Tibial artery (tissue), 4 donors: ENCODE measurements around the gene UTP25.

Source experiments
- DNase-seq, 2 donors: peaks; one replicate each; pipeline ENCODE4 v3.0.0-alpha.2; 2019
- H3K27ac ChIP-seq, 2 donors: fragments of 200-600 bp; sonication (generic) in 1 of 2; 1 replicate in 1 of 2; 2 replicates in 1 of 2; pipeline ENCODE4 v1.5.1; 2018 to 2019; ENCODE audit warnings: mild to moderate bottlenecking in 1 of 2
- H3K27me3 ChIP-seq, 2 donors: fragments of 200-600 bp; sonication (generic) in 1 of 2; one replicate each; pipeline versions ENCODE4 v1.5.1 to v1.6.0; 2016 to 2019
- H3K36me3 ChIP-seq, 3 donors: fragments of 200-600 bp; sonication (generic) in 2 of 3; one replicate each; pipeline ENCODE4 v1.5.1; 2016 to 2019; ENCODE audit warnings: mild to moderate bottlenecking in 2 of 3
- H3K4me1 ChIP-seq, 4 donors: fragments of 200-600 bp; sonication (generic) in 2 of 4; 1 replicate in 3 of 4; 2 replicates in 1 of 4; pipeline ENCODE4 v1.5.1; 2016 to 2019
- H3K4me3 ChIP-seq, 2 donors: fragments of 200-600 bp; sonication (generic) in 1 of 2; 1 replicate in 1 of 2; 2 replicates in 1 of 2; pipeline ENCODE4 v1.5.1; 2018 to 2019; ENCODE audit warnings: mild to moderate bottlenecking in 2 of 2
- H3K9me3 ChIP-seq, 3 donors: fragments of 200-600 bp; sonication (generic) in 1 of 3; one replicate each; pipeline ENCODE4 v1.5.1; 2016 to 2019
- intact Hi-C: fragments of 100-400 bp; cut with DNase I; formaldehyde crosslinking; loops from one replicate; pipeline ENCODE4 v1.15.0; 2023; ENCODE audit warnings: low total_unique reads
- TF ChIP-seq, protein P1 (sequence below), 2 experiments: fragments of 200-600 bp in 1 of 2; fragments of 450-650 bp in 1 of 2; IDR thresholded peaks; one replicate each; pipeline ENCODE4 v1.5.1; 2017 to 2019; ENCODE audit warnings: antibody characterized with exemption in 2 of 2, mild to moderate bottlenecking in 1 of 2, moderate library complexity in 1 of 2

The UTP25 gene

DNA sequence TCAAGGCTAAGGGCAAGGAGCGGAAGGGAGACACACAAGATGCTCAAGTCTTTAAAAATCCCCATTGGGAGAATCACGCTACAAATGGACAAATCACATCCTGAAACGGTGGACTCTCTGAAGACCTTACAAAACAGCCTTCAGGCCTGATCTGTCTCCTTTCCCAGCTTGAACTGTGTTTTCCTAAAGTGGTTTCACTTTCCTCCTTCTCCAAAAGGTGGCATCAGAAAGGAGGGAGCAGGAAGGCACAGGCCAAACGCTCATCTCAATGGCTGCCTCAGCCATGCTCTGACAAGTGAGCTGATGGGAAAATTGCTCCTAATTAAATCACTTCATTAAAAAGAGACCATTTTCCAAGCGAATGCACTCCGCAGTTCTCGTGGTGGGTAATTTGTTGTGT is 47.7 kb downstream of the UTP25 start:
- no peaks in the 10 kb centered on the region for H3K36me3 ChIP-seq
- H3K27me3 ChIP-seq, result peaks cover 0 to 6% of the 10 kb centered on the region in 2 donors
- no peaks in the 10 kb centered on the region for H3K4me1 ChIP-seq
- DNase-seq, result no peak
- no peaks in the 10 kb centered on the region for H3K9me3 ChIP-seq
- intact Hi-C loops, result no loop called here
- H3K4me3 ChIP-seq, result no peak overlapping the region
- H3K27ac ChIP-seq, result no peak overlapping the region
- TF ChIP-seq, protein P1, sequence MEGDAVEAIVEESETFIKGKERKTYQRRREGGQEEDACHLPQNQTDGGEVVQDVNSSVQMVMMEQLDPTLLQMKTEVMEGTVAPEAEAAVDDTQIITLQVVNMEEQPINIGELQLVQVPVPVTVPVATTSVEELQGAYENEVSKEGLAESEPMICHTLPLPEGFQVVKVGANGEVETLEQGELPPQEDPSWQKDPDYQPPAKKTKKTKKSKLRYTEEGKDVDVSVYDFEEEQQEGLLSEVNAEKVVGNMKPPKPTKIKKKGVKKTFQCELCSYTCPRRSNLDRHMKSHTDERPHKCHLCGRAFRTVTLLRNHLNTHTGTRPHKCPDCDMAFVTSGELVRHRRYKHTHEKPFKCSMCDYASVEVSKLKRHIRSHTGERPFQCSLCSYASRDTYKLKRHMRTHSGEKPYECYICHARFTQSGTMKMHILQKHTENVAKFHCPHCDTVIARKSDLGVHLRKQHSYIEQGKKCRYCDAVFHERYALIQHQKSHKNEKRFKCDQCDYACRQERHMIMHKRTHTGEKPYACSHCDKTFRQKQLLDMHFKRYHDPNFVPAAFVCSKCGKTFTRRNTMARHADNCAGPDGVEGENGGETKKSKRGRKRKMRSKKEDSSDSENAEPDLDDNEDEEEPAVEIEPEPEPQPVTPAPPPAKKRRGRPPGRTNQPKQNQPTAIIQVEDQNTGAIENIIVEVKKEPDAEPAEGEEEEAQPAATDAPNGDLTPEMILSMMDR (IDR thresholded peaks at IDR 0.05), result no peak

DNA sequence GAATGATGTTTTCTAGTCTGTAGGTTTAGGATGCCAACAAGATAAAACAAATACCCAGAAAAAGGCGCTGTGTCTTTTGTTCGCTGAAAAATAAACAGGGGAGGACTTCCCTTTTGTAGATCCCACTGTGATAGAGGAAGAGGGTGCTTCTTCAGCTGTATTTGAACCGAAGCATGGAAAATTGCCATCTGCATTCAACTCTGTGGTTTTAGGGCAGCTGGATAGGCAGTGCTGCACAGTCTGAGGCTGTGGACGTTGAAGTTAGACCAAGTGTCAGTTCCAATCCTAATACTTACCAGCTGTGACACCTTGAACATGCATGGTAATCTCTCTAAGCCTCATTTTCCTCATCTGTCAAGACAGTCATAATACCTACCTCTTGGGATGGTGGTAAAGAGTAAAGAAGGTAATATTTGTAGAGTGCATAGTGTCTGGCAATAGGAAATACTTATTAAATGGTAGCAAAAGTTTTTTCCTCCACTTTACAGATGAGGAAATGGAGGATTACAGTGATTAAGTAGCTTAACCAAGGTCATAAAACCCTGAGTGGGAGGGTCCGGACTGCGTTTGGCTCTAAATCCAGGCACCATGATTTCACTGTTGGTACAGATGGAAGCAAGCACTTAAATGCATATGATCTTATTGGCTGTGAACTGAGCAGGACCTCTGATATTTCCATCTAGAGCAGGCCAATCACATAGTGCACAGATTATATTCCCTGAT is 48.5 kb downstream of the UTP25 start:
- Histone ChIP-seq H3K9me3 (no peaks in the 10 kb centered on the region), H3K4me1 (no peaks in the 10 kb centered on the region), H3K27me3 (peaks cover 0 to 12% of the 10 kb centered on the region in 2 donors), H3K36me3 (no peaks in the 10 kb centered on the region), H3K27ac (no peak overlapping the region), H3K4me3 (no peak overlapping the region)
- intact Hi-C loops, result no loop called here
- no peak for DNase-seq
- TF ChIP-seq, protein P1 (IDR thresholded peaks at IDR 0.05), result no peak

DNA sequence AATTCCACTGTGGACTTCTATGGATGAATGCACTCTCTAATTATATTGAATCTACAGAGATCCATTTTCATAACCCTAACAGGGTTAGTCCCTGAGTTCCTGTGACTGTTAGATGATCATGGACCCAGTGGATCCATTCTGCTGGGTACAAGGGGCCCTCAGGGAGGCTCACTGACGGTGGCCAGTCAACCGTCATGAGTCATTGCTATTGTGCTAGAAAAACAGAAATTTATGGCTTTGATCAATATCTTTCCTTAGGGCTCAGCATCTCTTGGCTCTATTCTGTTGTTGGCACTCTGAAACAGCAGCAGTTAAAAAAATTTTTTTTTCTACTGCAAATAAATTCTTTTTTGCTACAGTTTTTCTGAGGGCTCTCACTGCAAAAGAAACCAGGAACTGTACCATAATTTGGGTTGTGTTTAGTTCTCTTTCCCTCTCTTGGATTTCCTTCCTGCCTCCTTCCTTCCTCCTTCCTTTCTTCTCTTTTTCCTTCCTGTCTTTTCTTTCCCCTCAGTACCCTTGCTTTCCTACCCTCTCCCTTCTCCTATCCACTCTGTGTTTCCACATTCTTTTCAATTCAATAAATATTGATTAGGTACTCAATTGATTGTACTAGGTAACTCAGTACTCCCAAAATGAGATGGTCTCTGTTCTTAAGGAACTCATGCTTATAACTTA is 49.5 kb downstream of the UTP25 start:
- Histone ChIP-seq H3K4me3 (no peak overlapping the region), H3K27me3 (peaks cover 0 to 15% of the 10 kb centered on the region in 2 donors), H3K9me3 (no peaks in the 10 kb centered on the region), H3K36me3 (no peaks in the 10 kb centered on the region), H3K4me1 (no peaks in the 10 kb centered on the region), H3K27ac (no peak overlapping the region)
- intact Hi-C loops, result no loop called here
- no peak for DNase-seq
- TF ChIP-seq, protein P1 (IDR thresholded peaks at IDR 0.05), result no peak

DNA sequence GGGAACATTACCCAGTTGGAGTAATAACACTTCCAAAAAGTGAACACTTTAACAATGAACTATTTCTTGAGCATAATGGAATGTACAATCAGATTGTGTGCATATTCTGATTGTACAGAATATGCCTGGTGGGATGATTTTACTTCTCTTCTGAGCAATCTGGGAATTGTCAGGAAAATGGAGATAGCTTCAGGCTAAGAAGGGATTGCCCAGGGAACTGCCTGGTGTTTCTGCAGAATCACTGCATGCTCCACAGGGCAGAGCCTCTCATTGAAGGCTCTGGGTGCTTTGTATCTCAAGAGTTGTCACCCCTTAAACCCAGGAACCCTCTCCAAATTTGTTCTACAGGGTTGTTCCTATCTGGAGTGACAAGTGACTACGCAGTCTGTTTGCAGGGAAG is 51.2 kb downstream of the UTP25 start:
- Histone ChIP-seq H3K27me3 (peaks cover 0 to 17% of the 10 kb centered on the region in 2 donors), H3K9me3 (no peaks in the 10 kb centered on the region), H3K4me1 (no peaks in the 10 kb centered on the region), H3K36me3 (no peaks in the 10 kb centered on the region), H3K4me3 (no peak overlapping the region), H3K27ac (no peak overlapping the region)
- no peak for DNase-seq
- intact Hi-C loops, result no loop called here
- TF ChIP-seq, protein P1 (IDR thresholded peaks at IDR 0.05), result no peak

DNA sequence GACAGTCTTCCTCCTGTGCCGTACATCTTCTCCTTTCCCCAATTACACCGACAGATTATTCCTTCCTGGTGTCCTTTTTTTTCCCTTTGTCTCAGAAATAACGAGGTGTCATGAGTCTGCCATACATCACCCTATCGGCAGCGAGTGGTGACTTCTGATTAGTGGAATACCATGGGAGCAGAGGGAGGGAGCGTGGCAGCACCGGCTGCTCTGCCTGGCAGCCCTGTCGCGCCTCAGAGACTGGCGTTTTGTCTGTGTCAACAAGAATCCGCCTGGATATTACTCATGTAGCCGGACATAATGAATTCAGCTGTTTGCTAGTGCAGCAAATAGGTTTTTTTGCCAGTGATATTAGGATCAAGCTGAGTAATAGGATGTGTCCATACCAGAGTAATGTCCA is 51.8 kb downstream of the UTP25 start:
- H3K4me3 ChIP-seq, result no peak overlapping the region
- H3K27me3 ChIP-seq, result peaks cover 0 to 17% of the 10 kb centered on the region in 2 donors
- DNase-seq, result no peak
- H3K27ac ChIP-seq, result no peak overlapping the region
- TF ChIP-seq, protein P1 (IDR thresholded peaks at IDR 0.05), result no peak
- intact Hi-C loops, result no loop called here
- peaks cover 0 to 4% (median 0%) of the 10 kb centered on the region in 4 donors for H3K4me1 ChIP-seq
- no peaks in the 10 kb centered on the region for H3K36me3 ChIP-seq
- no peaks in the 10 kb centered on the region for H3K9me3 ChIP-seq
